CD4-positive, alpha-beta T cell treated with Interleukin-17A for 1 hour (primary cell): ENCODE measurements around the gene ARHGEF33.

Source experiments
- DNase-seq: peaks from one replicate; pipeline ENCODE4 v3.0.0-alpha.2; 2020

Gene ARHGEF33

DNA sequence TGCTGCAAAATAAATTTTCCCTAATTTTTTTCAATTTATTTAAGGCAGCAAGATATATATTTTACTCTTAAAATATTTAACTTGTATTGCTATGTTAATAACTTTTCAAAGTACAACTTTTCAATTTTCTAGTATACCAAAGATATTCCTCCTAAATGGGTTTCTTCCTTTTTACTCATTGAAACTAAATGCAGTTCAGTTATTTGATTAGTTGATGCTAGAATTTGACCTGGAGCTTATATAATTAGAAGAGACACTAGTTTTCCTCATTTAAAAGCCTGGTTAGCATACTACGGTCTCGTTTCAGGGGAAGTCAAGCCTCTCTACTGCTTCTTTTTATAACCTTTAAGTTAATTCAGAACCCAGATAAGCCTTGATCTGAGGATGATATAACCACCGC lies at the start of gene ARHGEF33:
TSS of gene ARHGEF33 (plus strand) at position 301 of the 400 bp plus-strand sequence. CDS start 29,573 bp downstream, outside the sequence.
- DNase-seq: no peak

DNA sequence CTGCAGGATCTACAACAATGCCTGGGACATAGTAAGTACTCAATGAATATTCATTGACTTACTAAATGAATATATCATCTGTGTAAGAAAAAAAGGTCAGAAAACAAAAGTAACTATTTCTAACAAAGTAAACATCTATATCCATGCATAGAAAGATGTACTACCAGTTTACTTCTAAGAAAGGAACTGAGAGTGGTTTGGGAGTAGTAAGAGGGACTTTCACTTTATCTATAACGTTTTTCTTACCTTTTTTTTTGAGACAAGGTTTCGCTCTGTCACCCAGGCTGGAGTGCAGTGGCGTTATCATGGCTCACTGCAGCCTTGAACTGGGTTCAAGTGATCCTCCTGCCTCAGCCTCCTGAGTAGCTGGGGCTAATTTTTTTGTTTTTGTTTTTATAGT lies 39.6 kb upstream of the ARHGEF33 start:
- no peak for DNase-seq

DNA sequence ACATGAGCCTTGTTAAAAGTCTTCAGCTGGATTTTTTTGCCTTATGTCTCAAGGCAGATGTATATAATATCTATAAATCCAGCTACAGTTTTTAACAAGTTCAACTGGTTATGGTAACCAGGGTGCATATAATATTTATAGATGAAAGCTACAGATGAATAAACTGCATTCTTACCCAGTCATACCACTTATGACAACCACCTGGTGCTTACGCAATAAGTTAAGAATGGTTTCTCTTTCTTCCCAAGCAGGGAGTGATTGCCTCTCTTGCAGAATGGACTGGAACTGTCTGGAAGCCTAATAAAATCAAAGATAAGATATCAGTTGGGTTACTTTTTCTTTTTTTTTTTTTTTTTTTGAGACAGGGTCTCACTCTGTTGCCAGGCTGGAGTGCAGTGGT lies 33.5 kb upstream of the ARHGEF33 start:
- no peak for DNase-seq

DNA sequence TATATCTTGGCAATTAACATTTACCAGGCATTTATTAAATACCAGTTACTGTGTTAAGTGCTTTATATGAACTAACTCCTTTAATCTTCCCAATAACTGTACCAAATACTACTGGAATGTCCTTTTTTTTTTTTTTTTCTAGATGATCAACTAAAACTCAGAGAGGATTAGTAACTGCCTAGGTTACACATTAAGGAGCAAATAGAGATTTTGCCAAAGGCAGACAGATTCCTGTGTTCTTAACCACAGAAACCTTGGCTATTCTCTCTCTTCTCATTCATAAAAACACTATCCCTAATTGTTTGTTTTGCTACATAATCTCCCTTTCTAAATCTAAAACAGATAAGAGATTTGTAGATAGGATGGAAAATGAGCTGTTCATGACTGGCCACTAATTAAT lies 27.2 kb upstream of the ARHGEF33 start:
- DNase-seq: no peak

DNA sequence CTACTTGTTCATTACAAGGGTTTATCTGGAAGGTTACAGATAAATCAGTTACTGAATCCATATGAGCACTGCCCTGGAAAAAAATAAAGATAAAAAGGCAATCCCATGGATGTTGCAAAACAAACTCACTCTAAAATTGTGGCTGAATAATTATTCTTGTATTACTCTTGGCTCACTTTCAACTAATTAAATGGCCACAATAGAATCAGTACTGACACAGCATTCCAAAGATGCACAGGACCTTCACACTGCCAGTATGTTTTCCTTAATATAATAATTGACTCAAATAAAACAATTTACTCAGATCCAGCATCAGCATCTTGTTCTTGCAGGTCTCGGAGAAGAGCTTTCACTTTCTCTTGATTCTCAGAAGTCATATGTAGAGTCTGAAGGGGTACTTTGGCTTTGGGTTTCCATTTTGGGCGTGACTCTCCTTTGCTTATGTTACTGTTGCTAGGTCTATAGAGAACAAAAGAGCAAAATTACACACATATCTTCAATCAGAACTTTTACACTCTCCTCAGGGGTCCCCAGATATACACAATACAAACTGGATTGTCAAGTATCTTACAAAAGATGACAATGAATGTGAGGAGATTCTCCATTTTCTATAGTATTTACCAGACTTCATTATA lies 26.5 kb upstream of the ARHGEF33 start:
- no peak for DNase-seq

DNA sequence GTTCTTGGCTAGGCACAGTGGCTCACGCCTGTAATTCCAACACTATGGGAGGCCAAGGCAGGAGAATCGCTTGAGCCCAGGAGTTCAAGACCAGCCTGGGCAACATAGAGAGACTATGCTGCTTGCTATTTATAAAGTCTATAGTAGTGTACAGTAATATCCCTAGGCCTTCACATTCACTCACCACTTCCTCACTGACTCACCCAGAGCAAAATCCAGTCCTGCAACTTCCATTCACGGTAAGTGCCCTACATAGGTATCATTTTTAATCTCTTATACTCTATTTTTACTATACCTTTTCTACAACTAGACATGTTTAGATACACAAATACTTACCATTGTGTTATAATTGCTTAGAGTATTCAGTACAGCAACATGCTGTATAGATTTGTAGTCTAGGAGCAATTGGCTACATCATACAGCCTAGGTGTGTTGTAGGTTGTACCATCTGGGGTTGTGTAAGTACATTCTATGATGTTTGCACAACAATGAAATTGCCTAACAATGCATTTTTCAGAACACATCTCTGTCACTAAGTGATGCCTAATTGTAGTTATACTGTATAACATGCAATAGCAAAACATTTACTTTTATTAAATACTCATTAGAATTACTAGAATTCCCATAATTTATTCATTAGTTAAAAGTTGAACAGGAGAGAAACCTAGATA lies 22.8 kb upstream of the ARHGEF33 start:
- no peak for DNase-seq

DNA sequence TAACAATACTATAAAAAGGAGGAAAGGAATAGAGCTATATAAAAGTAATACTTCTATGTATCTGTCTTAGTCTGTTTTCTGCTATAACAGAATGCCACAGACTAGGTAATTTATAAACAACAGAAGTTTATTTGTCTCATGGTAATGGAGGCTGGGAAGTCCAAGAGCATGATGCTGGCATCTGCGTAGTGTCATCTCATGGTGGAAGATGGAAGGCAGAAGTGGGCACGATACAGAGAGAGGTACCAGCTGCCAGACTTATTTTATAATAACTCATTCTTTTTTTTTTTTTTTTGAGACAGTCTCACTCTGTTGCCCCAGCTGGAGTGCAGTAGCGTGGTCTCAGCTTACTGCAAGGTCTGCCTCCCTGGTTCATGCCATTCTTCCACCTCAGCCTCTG lies 18.2 kb upstream of the ARHGEF33 start:
- DNase-seq: no peak

DNA sequence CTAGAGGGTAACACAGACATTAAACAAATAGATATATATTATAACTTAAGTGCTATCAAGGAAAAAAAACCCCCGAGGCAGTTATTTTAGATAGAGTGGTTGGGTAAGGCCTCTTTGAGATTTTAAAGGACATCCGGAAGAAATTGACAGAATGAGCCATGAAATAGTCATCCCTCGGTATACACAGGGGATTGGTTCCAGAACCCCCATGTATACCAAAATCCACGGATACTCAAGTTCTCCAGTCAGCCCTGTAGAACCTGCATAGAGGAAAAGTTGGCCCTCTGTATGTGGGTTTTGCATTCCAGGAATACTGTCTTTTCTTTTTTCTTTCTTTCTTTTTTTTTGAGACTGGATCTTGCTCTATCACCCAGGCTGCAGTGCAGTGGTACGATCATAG lies 15.9 kb upstream of the ARHGEF33 start:
- no peak for DNase-seq

DNA sequence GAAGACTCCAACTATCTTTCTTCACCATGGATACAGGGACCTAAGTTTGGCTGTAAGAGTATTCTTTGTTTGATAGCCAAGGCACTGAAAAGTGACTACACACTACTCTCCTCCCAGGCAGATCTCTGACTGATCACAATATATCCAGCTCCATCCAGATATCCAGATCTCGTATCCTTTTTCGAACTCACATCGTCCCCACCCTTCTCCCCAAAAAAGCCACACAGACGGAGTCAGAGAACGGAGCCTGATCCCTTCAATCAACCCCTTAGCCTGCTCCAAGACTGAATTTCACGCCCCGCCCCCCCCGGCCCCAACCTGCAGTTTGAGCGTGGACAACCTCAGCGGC lies 14.5 kb upstream of the ARHGEF33 start:
- no peak for DNase-seq

DNA sequence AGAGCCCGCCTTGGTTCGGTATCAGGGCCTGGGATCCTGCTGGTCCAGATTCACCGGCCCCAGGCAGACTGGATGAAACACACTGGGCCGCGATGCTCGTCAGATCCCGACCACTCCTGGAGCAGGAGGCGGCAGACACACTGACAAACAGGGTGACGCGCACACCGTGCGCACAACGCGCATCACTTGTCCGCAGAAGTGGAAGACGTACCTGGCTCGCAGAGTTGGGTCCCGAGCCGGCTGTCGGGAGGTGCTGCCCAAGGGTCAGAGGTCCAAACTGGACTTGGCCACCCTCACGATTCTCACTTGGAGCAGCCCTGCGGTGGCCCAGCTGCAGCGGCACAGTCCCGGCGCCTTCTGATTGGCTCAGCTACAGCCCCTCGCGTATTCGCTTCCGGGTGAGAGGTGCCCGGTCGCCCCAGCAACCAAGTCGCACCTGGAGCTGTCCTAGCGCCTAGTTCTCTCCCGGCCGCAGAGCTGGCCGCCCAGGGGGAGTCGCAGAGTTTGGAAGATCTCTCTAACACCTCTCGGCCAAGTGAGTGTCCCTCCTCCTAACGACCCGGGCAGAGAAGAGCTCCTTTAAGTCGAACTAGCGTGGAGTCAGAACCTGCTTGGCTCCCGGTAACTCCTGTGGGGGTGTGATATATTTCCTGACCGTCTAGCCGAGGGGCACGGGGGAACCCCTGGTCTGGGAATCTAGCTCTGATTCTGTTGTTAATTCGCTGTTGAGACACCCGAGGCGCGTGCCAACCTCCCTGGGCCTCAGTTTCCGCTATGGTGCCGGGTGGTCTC lies 13.9 kb upstream of the ARHGEF33 start, which contains the start of the genes DHX57 and MORN2:
TSS of gene DHX57 (minus strand) at position 359 of the 792 bp plus-strand sequence. CDS start 7,529 bp downstream, outside the sequence.
TSS of gene MORN2 (plus strand) at position 401 of the 792 bp plus-strand sequence.
- peak; percentile 82 for DNase-seq

DNA sequence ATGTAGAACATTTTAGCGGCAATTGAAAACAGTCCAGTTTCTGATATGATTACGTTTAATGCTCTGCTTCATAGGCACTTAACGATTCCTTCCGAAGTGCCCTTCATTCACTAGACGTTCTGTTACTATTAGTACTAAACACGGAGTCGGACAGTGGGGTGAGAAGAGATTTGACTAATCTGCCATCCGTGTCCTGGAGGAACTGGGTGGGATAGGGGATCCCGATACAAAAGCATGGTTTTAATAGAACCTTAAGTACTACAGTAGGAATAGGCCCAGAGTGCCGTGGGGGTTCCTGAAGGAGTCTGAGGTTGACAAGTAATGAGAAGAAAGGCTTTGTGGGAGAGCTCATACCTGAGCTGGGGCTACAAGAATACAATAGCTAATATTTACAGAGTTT lies 13.3 kb upstream of the ARHGEF33 start:
- DNase-seq: no peak

DNA sequence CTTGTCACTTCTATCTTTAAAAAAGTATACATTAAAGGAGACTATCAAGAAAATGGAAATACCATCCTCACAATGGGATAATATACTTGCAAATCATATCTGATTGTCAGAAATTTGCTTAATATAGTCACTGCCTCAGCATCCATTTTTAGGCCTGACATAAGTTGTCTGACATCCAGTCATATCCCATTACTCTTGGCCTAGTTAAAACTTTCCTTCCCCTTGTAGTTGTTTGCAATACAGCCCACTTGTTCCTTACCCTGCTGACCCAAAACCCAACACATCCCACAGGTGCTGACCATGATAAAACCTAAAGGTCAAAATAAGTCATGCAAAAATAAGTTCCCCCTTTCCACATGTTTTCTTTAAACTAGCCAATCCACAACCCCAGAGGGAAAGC lies 3.6 kb upstream of the ARHGEF33 start:
- no peak for DNase-seq

DNA sequence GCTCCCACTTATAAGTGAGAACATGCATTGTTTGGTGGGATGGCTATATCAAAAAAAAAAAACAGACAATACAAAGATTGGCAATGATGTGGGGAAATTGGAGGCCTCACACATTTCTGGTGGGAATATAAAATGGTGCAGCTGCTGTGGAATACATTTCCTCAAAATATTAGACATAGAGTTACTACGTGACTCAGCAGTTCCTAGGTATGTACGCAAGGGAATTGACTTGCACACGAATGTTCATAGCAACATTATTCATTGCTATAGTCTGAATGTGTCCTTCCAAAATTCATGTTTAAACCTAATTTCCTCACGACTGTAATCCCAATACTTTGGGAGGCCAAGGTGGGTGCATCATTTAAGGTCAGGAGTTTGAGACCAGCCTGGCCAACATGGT lies 2.3 kb upstream of the ARHGEF33 start:
- no peak for DNase-seq

DNA sequence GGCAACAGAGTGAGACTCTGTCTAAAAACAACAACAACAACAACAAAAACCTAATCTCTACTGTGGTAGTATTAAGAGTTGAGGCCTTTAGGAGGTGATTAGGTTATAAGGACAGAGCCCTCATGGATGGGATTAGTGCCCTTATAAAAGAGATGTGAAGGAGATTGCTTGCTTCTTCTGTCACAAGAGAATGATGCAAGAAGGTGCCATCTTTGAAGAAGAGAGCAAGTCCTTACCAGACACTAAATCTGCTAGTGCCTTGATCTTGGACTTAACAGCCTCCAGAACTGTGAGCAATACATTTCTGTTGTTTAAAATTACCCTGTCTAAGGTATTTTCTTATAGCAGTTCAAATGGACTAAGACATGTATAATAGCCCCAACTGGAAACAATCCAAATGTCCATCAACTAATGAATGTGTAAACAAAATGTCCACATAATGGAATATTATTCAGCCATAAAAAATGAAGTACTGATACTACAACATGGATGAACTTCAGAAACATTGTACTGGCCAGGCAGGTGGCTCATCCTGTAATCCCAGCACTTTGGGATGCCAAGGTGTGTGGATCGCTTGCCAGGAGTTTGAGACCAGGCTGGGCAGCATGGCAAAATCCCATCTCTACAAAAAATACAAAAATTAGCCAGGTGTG lies 1.6 kb upstream of the ARHGEF33 start:
- no peak for DNase-seq

DNA sequence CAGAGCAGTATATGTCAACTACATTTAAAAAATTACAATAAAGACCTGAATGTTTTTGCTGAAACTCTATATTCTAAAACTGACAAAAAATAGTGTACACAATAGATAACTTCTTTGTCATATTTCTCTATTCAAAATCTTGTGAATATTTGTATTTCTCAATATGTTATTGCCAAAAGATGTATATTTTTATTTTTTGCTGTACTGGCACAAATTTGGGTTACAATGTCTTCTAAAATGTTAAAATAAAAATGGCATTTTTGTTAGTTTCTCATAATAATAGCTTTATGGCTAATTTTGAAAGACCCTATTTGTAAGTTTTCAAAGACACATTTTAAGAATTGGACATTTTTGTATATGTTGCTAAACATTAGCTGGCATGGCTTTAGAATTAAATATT lies 630 bp upstream of the ARHGEF33 start:
- DNase-seq: no peak

DNA sequence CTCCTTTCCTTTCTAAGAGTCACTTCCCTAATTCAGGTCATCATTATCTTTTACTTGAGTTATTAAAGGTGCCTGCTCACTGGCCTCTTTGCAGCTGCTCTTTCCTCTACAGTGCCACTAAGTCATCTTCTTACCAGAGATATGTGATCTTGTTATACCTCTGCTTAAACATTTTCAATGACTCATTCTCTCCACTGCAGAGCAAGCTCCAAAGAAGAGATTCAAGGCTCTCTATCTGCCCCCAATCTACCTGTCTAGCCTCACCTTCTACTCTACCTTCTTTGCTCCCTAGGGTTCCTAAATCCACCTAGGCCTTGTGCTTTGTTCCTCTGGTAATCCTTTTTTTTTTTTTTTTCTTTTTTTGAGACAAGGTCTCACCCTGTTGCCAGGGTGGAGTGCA lies 3.1 kb downstream of the ARHGEF33 start:
- DNase-seq: no peak

DNA sequence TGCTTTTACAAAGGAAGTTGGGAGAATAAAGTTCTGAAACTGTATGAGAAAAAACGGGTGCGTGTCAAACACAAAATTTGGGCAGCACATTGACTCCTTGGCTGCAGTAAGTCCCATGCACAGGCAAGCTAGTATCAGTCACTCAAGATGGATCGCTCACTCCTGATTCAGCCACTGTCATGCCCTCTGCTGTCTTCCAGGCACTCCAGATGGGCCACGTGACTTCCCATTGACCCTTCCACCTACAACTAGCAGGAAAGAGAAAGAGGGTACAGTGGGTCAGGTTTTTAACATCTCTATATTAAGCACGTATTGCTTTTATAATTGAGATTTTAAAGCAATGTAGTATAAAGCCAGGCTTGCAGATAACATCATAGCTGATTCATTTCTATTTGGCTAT lies 8.6 kb downstream of the ARHGEF33 start:
- DNase-seq: no peak

DNA sequence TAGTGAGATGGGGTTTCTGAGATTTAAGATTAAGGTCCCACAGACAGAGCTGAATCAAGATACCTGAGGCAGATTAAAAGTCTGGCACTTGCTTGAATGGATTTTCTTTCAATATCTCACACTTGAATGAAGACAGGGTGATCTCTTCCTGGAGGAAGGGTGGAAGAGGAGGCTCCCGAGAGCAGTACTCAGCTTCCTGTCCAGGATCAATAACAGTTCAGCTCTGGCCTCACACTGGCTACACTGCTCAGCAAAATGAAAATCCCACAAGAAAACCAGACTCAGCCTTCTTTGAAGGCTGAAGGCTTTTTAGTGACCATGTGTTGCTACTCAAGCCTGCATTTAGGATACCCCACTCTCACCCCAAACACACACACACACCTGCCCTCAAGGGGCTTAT lies 11.1 kb downstream of the ARHGEF33 start:
- DNase-seq: no peak

DNA sequence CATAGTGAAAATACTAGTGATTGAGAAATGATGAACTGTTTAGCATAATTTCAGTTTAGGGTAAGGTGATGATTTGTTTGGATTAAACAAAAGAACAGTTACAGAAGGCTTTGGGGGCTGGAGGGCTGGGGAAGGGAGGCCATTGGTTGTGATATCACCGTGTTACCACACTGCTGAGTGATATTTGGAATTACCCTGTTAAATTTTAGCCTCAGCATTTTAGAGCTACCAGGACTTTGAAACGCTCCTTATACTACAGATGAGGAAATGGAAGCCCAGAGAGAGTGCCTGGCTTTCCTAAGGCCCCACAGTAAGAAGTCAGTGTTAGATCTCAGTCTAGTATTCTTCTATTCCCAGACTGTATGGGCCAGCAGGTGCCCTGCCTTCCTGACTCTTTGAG lies 15.6 kb downstream of the ARHGEF33 start:
- DNase-seq: no peak

DNA sequence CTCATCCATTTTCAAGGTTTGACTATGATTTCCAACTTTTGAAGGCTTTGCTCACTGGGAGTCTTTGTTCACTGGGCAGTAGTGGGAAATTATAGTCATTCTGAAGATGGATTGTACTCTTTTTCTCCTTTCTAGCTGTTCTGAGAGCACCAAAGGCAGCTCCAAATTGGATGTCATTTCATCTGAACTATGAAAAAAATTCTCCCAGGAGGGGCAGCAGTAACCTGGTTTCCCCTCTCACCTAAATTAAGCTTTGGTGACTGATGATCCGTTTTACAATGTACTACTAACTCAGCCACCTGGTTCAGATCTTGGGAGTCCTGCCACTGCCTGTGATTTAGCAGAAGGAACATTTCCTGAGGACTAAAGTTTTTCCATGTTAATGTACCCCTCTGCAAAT lies 17.6 kb downstream of the ARHGEF33 start:
- no peak for DNase-seq

DNA sequence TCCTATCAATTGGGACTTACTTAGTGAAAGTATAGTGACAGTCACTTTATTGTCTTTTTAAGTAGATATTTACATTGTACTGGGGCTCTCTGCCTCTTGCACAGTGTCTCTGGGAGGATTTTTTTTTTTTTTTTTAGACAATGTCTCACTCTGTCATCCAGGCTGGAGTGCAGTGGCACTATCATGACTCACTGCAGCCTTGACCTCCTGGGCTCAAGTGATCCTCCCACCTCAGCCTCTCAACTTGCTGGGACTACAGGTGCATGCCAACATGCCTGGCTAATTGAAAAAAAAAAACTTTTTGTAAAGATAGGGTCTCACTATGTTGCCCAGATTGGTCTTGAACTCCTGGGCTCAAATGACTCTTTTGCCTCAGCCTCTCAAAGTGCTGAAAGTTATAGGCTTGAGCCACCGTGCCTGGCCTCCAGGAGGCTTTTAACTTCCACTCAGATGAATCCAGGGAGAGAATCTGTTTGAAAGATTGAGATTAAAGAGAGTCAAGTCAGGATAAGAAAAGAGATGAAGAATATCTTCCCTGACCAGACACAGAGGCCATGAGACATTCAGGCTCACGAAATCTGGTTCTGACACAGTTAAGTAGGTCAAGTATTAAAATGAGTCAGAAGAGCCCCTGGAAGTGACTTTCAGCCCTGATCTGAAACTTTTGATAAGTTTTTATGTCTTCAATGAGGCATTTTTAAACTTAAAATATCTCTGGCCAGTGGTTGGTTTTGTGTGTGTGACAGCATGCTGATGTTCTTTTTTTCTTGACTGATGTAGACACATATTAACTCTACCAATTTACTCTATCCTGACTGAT lies 18.3 kb downstream of the ARHGEF33 start:
- no peak for DNase-seq

DNA sequence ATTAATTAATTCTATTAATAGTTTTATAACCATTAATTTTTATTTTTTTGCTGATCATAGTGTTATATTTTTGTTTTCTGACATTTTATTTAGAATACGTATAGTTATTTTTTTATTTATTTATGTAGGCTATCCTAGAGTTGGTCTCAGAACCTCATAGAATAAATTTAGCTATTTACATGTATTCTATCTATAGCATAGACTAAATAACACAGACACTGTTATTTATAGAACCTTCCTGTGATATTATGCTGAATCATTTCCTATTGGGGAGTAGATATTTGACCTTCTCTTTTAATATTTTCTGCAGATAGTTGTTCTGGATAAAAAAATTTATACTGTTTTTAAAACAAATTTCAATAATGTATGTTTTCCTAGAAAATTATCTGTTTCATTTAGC lies 20.2 kb downstream of the ARHGEF33 start:
- no peak for DNase-seq

DNA sequence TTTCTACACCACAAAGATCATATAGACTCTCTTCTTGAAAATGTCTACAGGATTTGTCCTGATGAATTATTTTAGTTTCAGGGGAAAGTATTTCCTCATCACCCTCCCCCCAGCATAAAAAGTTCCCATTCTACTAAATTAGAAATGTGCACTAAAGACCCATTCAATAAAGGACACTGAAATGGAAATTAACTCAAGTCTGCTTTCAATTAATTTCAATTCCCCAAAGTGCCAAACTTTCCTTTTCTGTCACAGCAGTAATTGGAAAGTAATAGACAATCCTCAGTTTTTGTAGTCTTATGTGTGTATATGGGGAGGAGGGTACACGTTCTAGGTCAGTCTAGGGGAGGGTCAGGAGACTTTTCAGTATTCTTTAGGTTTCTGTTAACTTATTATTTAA lies 21.5 kb downstream of the ARHGEF33 start:
- no peak for DNase-seq
